Measurements from ENCODE around the gene FAM209A.
"Not testable (repeated sequence)": the region's sequence is repeated elsewhere in the genome, so short reads cannot be mapped to it uniquely, and the experiment has no call there.

Gene FAM209A

GRCh38 chr20:56524444-56524843 is at the start of gene FAM209A:
FAM209A (plus strand) TSS chr20:56524744; CDS start chr20:56524809, 65 bp downstream.
- DNase-seq (ENCODE audit: low read depth): not testable (repeated sequence)

- no peak for DNase-seq (ENCODE audit: low read depth)
Observed at GRCh38 chr20:56483970-56484369, 40.6 kb upstream of the FAM209A start.

- DNase-seq (ENCODE audit: low read depth): no peak
Observed at GRCh38 chr20:56487216-56487615, 37.3 kb upstream of the FAM209A start.

GRCh38 chr20:56488566-56488965 is 36.0 kb upstream of the FAM209A start:
- DNase-seq (ENCODE audit: low read depth): no peak

- DNase-seq (ENCODE audit: low read depth): no peak
Observed at GRCh38 chr20:56501116-56501515, 23.4 kb upstream of the FAM209A start.

- DNase-seq (ENCODE audit: low read depth): no peak
Observed at GRCh38 chr20:56503916-56504315, 20.6 kb upstream of the FAM209A start.

GRCh38 chr20:56504373-56505005 is 20.1 kb upstream of the FAM209A start:
- peak; percentile 41 for DNase-seq (ENCODE audit: low read depth)

- DNase-seq (ENCODE audit: low read depth): no peak
Observed at GRCh38 chr20:56506103-56506502, 18.4 kb upstream of the FAM209A start.

GRCh38 chr20:56511926-56512325 is 12.6 kb upstream of the FAM209A start:
- no peak for DNase-seq (ENCODE audit: low read depth)

- DNase-seq (ENCODE audit: low read depth): no peak
Observed at GRCh38 chr20:56513161-56514150, 11.1 kb upstream of the FAM209A start.

GRCh38 chr20:56516631-56517030 is 7.9 kb upstream of the FAM209A start:
- DNase-seq (ENCODE audit: low read depth): no peak

GRCh38 chr20:56517211-56517610 is 7.3 kb upstream of the FAM209A start:
- no peak for DNase-seq (ENCODE audit: low read depth)

GRCh38 chr20:56517641-56518040 is 6.9 kb upstream of the FAM209A start:
- no peak for DNase-seq (ENCODE audit: low read depth)

- no peak for DNase-seq (ENCODE audit: low read depth)
Observed at GRCh38 chr20:56518126-56518525, 6.4 kb upstream of the FAM209A start.

- no peak for DNase-seq (ENCODE audit: low read depth)
Observed at GRCh38 chr20:56518721-56519398, 5.7 kb upstream of the FAM209A start.

- DNase-seq (ENCODE audit: low read depth): no peak
Observed at GRCh38 chr20:56519551-56519950, 5.0 kb upstream of the FAM209A start.

- no peak for DNase-seq (ENCODE audit: low read depth)
Observed at GRCh38 chr20:56520180-56520579, 4.4 kb upstream of the FAM209A start.

- not testable (repeated sequence) for DNase-seq (ENCODE audit: low read depth)
Observed at GRCh38 chr20:56520746-56521354, 3.7 kb upstream of the FAM209A start.

- DNase-seq (ENCODE audit: low read depth): no peak
Observed at GRCh38 chr20:56522311-56522710, 2.2 kb upstream of the FAM209A start.

- DNase-seq (ENCODE audit: low read depth): no peak
Observed at GRCh38 chr20:56527521-56527920, 3.0 kb downstream of the FAM209A start.

- DNase-seq (ENCODE audit: low read depth): not testable (repeated sequence)
Observed at GRCh38 chr20:56532946-56533345, 8.4 kb downstream of the FAM209A start, which contains the start of gene FAM209B. FAM209B (plus strand) TSS chr20:56533246; CDS start chr20:56533342, 96 bp downstream.

- DNase-seq (ENCODE audit: low read depth): no peak
Observed at GRCh38 chr20:56537997-56538396, 13.5 kb downstream of the FAM209A start.

Measured in ELR (cell line).